Measurements from ENCODE around the gene PIK3R5.
"Not testable (repeated sequence)": the region's sequence is repeated elsewhere in the genome, so short reads cannot be mapped to it uniquely, and the experiment has no call there.

The PIK3R5 gene

GRCh38 chr17:8965394-8966168 is at the start of gene PIK3R5:
Gene PIK3R5 (minus strand): TSS chr17:8965707. CDS start chr17:8911494, 54,213 bp downstream.
- peak; percentile 57 to 82 (median 63) for DNase-seq (ENCODE audit: low read depth in 3 of 3)

GRCh38 chr17:9011001-9011400 is 45.5 kb upstream of the PIK3R5 start:
- DNase-seq (ENCODE audit: low read depth in 3 of 3) = no peak

GRCh38 chr17:9009737-9010136 is 44.2 kb upstream of the PIK3R5 start:
- DNase-seq (ENCODE audit: low read depth in 3 of 3) = no peak

- DNase-seq (ENCODE audit: low read depth in 3 of 3) = no peak
These were observed 43.6 kb upstream of the PIK3R5 start for GRCh38 chr17:9009096-9009495.

- no peak for DNase-seq (ENCODE audit: low read depth in 3 of 3)
These were observed 41.7 kb upstream of the PIK3R5 start for GRCh38 chr17:9007052-9007714.

GRCh38 chr17:9006175-9006767 is 40.8 kb upstream of the PIK3R5 start:
- DNase-seq (ENCODE audit: low read depth in 3 of 3) = no peak

GRCh38 chr17:9004961-9005285 is 39.4 kb upstream of the PIK3R5 start:
- no peak for DNase-seq (ENCODE audit: low read depth in 3 of 3)

- no peak for DNase-seq (ENCODE audit: low read depth in 3 of 3)
These were observed 38.8 kb upstream of the PIK3R5 start for GRCh38 chr17:9004132-9004960.

- DNase-seq (ENCODE audit: low read depth in 3 of 3) = no peak
These were observed 38.0 kb upstream of the PIK3R5 start for GRCh38 chr17:9003355-9004131.

- DNase-seq (ENCODE audit: low read depth in 3 of 3) = peak in 1 of 3 experiments; percentile 38
These were observed 37.3 kb upstream of the PIK3R5 start for GRCh38 chr17:9002606-9003354.

- no peak for DNase-seq (ENCODE audit: low read depth in 3 of 3)
These were observed 36.7 kb upstream of the PIK3R5 start for GRCh38 chr17:9002227-9002605.

GRCh38 chr17:9001559-9001958 is 36.1 kb upstream of the PIK3R5 start:
- DNase-seq (ENCODE audit: low read depth in 3 of 3) = no peak

GRCh38 chr17:8997994-8998628 is 32.6 kb upstream of the PIK3R5 start:
- peak; percentile 57 to 76 (median 69) for DNase-seq (ENCODE audit: low read depth in 3 of 3)

GRCh38 chr17:8995711-8996110 is 30.2 kb upstream of the PIK3R5 start:
- DNase-seq (ENCODE audit: low read depth in 3 of 3) = no peak

GRCh38 chr17:8994319-8994718 is 28.8 kb upstream of the PIK3R5 start:
- DNase-seq (ENCODE audit: low read depth in 3 of 3) = peak; percentile 28 to 72 (median 51)

GRCh38 chr17:8991514-8992285 is 26.2 kb upstream of the PIK3R5 start:
- peak; percentile 24 to 65 (median 63) for DNase-seq (ENCODE audit: low read depth in 3 of 3)

- not testable (repeated sequence) for DNase-seq (ENCODE audit: low read depth in 3 of 3)
These were observed 22.9 kb upstream of the PIK3R5 start for GRCh38 chr17:8988263-8988935.

GRCh38 chr17:8986295-8986694 is 20.8 kb upstream of the PIK3R5 start:
- DNase-seq (ENCODE audit: low read depth in 3 of 3) = no peak
